G401 (cell line): ENCODE results near the gene AFF1. TPM values are rescaled to one million over a fixed set of nuclear protein-coding genes. Genes with fewer than 3 reads are reported as not detected.
"Not testable (repeated sequence)": the region's sequence is repeated elsewhere in the genome, so short reads cannot be mapped to it uniquely, and the experiment has no call there.

ENCODE experiments used
- DNase-seq: peaks from one replicate; pipeline ENCODE4 v3.0.0-alpha.2; 2015; ENCODE audit warnings: low spot score
- in situ Hi-C: cut with HindIII; loops from 2 replicates; pipeline ENCODE4 v1.10.0; 2016; ENCODE audit warnings: low sequenced_read_pairs, mixed read lengths
- total RNA-seq: library from RNA; depleted of rRNA; stranded (reverse); fragments of >200 nt; shearing (Covaris generic); gene quantifications from 2 replicates; pipeline ENCODE4 v1.2.3, GENCODE V29; 2014

The AFF1 gene
- total RNA-seq, 1 experiment from 2014 or later, result 0.61 TPM

- in situ Hi-C loops, result no loop called here
- DNase-seq, result no peak
Observed at GRCh38 chr4:87024201-87024600, 89.4 kb downstream of the AFF1 start.

DNA sequence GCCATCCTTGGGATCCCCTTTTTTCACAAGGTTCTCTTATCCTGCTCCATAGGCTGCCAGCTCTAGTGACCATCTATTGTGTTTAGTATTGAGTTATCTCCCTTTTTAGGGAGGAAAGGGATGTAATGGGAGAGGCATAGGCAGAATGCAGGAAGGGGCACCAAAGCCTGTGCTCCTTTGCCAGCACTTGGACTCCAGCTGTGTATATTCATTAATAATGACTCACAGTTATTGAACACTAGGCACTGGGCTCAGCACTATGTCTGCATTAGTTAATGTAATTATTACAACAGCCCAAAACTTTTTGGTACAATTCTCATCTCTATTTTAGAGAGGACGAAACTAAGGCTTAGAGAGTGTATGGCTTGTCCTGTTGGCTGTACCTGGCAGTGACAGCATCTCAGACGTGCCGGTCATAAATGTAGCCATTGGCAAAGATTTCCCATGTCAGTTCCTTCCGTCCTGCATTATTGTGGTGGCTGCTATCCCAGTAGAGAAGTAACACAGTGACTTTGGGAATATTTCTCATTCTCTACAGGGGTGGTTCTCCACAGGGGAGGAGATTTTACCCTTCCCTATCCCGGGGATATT is 90.3 kb downstream of the AFF1 start:
- in situ Hi-C loops, result no loop called here
- no peak for DNase-seq

DNA sequence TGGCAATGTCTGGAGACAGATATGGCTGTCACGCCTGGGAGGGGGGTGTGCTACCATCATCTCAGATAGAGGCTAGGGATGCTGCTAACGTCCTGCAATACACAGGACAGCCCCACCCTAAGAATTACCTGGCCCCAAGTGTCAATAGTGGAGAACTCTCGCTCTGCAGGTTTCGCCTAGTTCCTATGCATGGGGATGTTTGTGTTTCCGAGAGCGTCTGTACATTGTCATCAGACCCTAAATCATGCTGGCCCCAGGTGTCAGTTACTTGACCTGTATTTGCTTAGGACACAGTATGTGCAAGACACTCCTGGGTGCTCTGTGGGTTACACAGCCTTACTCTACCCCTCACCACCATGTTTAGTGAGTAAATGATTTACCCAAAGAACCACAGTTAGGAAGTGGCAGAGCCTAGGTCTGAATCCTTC is 90.8 kb downstream of the AFF1 start:
- in situ Hi-C loops, result no loop called here
- no peak for DNase-seq

- DNase-seq, result no peak
- in situ Hi-C loops, result no loop called here
Observed at GRCh38 chr4:87026800-87027495, 92.1 kb downstream of the AFF1 start.

DNA sequence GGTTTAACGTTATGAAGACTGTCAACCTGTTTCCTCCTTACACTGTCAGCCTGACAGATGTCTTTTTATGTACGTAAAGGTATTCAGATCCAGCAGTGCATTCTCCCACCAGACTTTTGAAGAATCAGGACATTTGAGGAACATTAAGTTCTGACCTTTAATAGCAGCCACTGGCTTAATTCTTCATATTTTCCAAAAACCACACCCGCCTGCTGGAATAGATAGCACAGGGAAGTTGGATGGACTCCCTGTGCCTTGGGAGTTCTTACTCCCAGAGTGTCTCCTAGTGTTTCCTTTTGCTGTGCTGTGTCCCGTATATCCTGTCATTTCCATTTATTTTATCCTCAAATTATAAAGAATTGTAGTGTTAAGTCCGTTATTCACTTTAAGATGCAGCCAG is 94.5 kb downstream of the AFF1 start:
- in situ Hi-C loops, result no loop called here
- no peak for DNase-seq

GRCh38 chr4:87030124-87030523 is 95.3 kb downstream of the AFF1 start:
- no peak for DNase-seq
- in situ Hi-C loops, result no loop called here

GRCh38 chr4:87030755-87031441 is 96.1 kb downstream of the AFF1 start:
- in situ Hi-C loops, result no loop called here
- DNase-seq, result no peak

DNA sequence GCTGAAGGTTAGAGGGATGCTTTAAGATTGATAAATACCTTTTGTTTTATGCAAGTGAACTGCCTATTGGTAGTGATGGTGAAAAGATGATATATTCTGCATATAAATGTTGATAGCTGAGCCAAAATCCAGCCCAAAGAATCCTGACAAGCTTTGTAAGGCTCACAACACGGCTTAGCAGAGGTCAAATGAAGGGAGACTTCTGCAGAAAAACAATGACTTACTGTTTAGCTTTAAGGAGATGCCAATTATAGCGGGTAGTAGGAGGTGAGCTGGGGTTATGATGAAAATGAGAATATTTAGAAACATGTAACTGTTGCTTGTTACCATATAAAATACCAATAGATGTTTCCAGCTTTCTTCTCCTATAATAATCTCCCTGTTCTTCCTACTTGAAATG is 97.1 kb downstream of the AFF1 start:
- in situ Hi-C loops, result no loop called here

GRCh38 chr4:87032884-87033533 is 98.2 kb downstream of the AFF1 start:
- in situ Hi-C loops, result no loop called here
- DNase-seq, result peak; percentile 39

More for the DNA sequence above, 97.1 kb downstream of the AFF1 start:
- no peak for DNase-seq

- in situ Hi-C loops, result no loop called here
- no peak for DNase-seq
Observed at GRCh38 chr4:87033902-87034301, 99.1 kb downstream of the AFF1 start.

- in situ Hi-C loops, result no loop called here
- no peak for DNase-seq
Observed at GRCh38 chr4:87034527-87034926, 99.7 kb downstream of the AFF1 start.

- no peak for DNase-seq
- in situ Hi-C loops, result no loop called here
Observed at GRCh38 chr4:87035881-87036509, 101.2 kb downstream of the AFF1 start.

- in situ Hi-C loops, result no loop called here
- no peak for DNase-seq
Observed at GRCh38 chr4:87036713-87037112, 101.9 kb downstream of the AFF1 start.

DNA sequence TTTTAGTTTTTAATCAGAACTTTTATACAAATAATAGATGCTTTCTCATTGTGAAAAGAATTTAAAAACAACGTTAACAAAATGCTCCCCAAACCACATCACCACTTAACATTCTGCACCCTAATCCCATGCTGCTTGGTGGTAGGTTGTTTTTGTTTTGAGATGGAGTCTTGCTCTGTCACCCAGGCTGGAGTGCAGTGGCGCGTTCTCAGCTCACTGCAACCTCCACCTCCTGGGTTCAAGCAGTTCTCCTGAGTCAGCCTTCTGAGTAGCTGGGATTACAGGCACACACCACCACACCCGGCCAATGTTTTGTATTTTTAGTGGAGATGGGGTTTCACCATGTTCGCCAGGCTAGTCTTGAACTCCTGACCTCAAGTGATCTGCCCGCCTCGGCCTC is 102.4 kb downstream of the AFF1 start:
- in situ Hi-C loops, DNase-seq: not testable (repeated sequence)

DNA sequence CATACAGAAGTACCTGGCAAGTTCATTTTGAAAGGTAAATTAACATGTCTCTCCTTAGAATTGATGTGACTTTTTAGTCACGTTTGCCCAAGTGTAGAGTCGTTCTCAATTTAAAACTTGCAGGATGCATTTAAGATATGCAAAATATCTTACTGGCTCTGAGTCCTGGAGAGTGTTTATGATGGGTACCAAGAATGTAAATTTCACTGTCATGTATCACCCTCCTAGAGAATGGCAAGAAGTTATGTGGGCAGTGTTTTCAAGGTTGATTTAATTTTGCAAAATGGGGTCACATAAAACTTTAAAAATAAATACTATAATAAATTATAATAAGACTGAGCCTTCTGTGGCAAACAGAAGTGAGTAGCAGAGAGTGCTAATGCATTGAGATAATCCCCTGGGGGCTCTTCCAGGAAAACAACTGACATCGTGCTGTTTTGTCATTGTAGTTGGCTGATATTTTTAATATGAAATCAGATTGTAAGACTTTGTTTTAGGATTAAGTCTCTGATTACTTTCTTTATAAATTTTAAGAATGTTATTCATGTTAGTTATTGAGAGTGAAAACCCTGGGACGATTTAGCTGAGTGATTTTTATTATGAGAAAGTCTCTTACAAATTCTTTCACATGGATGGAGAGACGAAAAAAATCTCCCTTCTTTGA is 103.0 kb downstream of the AFF1 start:
- in situ Hi-C loops, result no loop called here
- DNase-seq, result no peak

DNA sequence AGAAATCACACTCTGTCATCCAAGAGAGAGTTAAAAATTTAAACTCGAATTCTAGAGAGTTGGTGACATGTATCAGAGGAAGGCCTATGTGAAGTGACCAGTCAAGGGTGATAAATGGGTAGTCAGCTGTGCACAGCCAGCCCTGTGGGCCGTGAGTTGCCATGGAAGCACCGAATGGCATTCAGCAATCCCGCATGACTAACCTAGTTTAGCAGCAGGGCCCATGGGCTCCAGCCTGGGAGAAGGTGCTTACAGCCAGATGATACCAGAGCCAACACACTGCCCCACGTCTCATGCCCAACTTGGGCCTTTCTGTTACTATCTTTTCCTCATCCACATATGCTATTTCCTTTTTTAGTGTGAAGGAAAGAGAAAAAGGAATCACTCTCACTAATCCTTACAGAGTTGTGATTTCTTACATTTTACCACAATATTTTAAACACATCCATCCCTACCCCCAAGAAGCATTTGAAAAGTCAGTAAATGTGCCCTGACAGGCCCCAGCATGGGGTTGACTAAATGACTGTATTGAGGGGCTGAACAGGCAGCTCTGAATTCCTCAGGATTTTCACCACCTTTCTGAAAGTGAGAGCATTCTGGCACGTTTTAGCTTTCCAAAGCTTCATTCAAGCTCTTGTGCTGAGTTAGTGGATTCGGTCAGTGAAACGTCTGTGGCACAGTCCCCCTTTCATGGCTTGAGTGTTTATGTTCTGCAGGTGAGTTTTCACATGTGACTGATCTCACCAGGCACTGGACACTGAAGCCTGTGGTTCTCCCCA is 104.2 kb downstream of the AFF1 start:
- DNase-seq, result peak; percentile 70
- in situ Hi-C loops, result no loop called here

DNA sequence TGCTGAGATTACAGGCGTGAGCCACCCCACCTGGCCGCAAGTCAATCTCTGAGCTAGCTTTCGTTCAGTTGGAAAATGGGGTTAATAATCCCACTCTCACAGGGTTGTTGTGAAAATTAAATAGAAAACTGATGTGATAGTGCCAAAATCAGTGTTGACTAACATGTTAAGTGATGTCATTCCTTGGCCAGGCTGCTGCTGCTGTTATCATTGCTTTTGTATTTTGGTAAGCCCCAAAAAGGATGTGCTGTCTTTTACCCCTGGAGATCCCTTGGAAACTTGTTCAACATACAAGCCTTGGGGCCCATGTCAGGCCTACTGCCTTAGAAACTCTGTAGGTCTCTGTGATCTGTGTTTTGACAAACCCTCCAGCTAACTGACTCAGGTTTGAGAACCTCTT is 106.3 kb downstream of the AFF1 start:
- DNase-seq, result no peak
- in situ Hi-C loops, result no loop called here

GRCh38 chr4:87042221-87042620 is 107.4 kb downstream of the AFF1 start:
- in situ Hi-C loops, result no loop called here
- DNase-seq, result no peak
